GM21515 (cell line): ENCODE measurements around the gene MYO5C.
"Not testable (repeated sequence)": the region's sequence is repeated elsewhere in the genome, so short reads cannot be mapped to it uniquely, and the experiment has no call there.

Experiments used
- ATAC-seq: cut with Tn5 transposase; IDR thresholded peaks from one replicate; pipeline ENCODE4 v1.9.1; 2021; ENCODE audit not compliant: unreplicated experiment

MYO5C gene

DNA sequence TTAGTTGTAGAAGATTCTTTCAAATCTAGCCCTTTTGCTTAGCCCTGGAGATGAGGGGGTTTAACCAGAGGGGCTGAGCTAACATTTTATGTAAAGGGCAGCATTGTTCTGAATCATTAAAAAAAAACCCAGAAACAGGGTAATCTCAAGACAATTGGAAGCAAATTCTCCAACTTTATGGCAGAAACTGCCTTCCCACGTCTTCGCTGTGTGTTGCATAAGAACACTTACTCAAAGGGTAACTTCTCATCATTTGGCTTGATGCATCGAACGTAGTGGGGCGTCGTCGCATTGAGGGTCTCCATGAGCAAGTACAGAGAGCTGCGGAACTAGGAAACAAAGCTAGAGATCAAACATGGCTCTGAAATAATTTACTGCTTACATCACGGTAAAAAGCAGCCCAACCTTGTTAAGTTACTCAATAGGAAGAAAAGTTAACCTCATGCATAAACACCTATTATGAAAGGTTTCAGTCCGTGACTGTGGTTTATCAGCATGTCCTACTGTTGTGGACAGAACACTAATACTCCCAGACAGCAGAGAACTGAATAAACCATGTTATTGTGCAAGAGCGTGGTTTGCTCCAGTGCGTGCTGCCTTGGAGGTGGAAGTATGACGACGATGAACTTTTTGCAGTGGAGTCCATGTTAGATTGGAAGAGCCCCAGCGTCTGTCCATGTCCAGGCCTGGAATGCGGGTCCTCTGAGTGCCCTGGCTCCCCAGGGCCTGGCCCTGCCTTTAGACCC is 48.7 kb downstream of the MYO5C start:
- no peak for ATAC-seq

GRCh38 chr15:52243697-52244555 is 51.7 kb downstream of the MYO5C start:
- ATAC-seq, result no peak

DNA sequence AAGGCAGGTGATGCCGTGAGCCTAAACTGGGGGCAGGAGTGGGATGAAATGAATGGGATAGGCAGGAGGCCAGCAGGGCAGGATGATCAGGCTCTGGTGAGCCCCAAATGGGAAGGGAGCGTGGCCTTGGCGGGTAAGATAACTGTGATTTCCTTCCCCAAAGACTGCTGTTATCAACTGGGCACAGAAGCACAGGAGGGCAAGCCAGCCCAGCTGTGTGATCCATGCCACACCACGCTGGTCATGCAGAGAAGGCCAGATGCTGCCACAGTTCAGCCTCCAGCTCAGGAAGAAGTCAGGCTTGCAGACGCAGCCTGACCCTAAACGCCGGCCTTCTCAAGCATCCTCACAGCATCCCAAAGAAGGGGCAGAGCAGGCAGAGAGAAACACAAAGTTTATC is 52.3 kb downstream of the MYO5C start:
- ATAC-seq, result no peak

- ATAC-seq, result no peak
Observed at GRCh38 chr15:52241489-52241888, 54.1 kb downstream of the MYO5C start.

- ATAC-seq, result no peak
Observed at GRCh38 chr15:52240166-52240565, 55.4 kb downstream of the MYO5C start.

GRCh38 chr15:52238989-52239525 is 56.5 kb downstream of the MYO5C start:
- ATAC-seq, result not testable (repeated sequence)

DNA sequence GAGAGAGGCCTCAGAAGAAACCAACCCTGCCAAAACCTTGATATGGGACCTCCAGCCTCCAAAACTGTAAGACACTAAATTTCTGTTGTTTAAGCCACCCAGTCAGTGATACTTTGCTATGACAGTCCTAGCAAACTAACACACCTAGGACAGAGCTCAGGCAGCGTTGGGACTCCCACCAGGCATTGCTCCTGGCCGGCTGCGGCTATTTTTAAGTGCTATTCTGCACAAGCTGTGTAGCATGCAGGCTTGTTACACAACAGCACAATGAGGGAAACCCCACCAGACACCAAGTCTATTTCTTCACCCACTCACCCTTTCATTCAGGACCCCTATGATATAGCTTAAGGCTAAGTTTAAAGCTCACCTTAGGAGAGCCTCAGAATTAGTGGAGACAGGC is 57.5 kb downstream of the MYO5C start:
- no peak for ATAC-seq

GRCh38 chr15:52236013-52236412 is 59.6 kb downstream of the MYO5C start:
- ATAC-seq, result no peak

DNA sequence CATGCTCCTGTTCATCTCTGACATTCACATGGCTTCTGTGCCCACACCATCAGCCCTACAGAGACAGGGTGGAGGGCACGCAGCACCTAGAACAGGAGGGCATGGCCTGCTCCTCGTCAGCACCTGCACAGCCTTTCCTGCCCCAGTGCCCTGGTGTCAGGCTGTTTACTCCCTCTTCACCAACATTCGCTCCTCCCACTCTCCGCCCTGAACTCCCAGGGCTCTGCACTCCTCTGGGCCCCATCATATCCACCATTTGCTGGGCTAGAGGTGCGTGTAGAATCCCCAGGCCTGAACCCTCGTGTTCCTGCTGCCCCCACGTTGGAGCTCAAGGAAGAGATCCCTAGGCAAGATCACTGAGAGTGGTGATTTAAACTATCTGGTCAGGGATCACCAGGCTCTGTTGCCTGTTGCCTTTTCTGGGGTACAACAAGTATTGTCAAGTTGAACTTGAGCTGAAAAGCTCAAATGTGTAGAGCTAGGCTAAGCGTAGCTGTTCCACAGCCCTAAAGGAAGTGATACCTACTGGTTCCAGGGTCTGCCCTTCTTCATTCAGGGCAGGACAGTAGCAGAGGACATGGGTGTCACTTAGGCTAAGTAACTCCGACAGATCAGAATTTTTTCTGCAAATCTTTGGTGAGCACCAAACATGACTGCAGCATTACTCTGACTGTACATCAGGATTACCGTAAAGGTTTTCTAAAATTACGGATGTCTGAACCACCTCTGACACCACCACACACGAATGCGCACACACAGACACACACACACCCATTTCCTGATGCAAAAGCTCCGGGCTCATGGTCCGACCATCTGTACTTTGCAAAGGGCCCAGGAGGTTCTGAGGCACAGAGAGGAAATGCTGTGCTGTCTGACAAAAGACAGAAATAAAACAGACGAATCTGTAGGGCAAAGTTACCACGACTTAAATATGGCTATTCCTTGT is 60.7 kb downstream of the MYO5C start:
- ATAC-seq, result no peak

GRCh38 chr15:52233405-52233804 is 62.2 kb downstream of the MYO5C start:
- ATAC-seq, result peak; percentile 43

- ATAC-seq, result peak; percentile 66
Observed at GRCh38 chr15:52232327-52232726, 63.3 kb downstream of the MYO5C start.

DNA sequence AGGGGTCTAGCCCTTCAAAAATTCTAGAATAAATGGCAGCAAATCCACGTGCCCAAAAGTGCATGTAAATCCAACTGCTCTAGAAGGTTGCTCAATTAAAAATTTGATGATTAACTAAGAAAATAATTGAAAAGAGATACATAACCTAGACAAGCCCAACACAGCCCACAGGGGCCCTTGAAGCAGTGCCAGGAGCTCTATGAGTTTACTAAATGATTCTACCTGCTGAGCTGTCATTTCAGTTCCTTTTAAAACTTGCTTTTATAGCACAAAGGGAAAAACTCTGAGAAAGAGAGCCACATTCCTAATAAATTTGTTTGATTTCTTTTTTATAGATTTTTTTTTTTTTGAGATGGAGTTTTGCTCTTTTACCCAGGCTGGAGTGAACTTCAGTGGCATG is 65.5 kb downstream of the MYO5C start:
- no peak for ATAC-seq

- ATAC-seq, result no peak
Observed at GRCh38 chr15:52228921-52229320, 66.7 kb downstream of the MYO5C start.

DNA sequence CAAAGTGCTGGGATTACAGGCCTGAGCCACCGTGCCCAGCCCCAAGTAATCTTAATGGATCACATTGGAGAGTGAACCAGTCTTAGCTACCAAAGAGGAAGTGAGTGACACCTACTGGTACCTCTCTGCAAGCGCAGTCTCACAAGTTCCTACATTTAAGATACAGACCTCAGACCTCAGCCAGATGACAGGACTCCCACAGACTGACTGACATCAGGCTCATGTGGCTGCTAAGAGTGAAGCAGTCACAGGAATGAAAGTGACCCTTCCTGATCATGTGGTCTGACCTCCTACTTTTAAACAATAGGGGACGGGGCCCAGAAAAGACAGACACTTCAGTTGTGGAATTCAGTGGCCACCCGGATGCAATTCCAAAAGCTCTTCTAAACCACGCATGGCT is 68.1 kb downstream of the MYO5C start:
- ATAC-seq, result peak; percentile 80

DNA sequence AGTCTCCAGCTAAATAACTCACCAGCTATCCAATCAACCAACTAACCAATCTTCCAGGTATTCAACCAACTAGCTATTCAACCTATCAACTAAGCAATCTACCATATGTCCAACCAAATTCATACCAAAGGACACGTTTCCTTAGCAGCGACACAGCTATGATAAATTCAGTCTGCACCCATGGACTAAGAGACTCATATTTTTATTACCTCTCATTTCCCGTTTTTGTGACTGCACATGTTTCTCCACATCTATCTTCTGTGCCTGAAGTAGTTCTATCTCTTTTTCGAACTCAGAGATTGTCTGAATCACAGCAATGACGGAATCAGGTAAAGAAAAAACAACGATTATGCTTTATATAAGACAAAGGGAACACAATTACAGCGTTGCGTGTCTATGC is 70.4 kb downstream of the MYO5C start:
- ATAC-seq, result no peak

- no peak for ATAC-seq
Observed at GRCh38 chr15:52224211-52224610, 71.4 kb downstream of the MYO5C start.

GRCh38 chr15:52221730-52222129 is 73.9 kb downstream of the MYO5C start:
- peak; percentile 68 for ATAC-seq

DNA sequence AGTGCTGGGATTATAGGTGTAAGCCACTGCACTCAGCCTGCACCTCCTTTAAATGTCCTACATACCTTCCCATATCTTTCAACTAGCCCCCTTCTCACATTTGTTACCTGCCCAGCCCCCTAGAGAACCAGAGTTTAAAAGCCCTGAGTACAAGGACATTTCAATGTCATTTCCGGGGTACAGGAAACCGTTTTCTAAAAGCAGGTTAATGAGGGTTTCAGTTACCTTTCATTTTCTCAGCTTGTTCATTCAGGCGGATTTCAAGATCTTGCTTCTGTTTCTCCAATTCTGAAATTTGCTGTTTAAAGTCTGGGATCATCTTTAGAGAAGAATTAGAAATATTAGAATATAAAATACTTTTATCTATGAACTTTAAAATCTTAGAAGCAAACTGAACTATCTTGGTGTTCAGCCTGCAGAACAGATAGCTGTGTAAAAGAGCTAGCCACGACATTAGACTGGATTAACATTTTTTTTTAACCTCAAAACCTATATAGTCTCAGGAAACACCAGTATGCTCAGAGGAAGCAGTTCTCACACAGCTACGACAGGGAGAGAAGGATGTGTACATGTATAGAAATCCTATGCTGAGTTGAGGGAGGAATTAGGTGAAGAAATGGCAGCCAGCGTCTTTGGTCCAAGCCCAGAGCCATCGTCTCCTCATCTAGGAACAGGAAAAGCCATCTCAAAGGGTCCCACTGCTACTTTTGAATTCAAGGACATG is 74.5 kb downstream of the MYO5C start:
- peak; percentile 31 for ATAC-seq

GRCh38 chr15:52220251-52220650 is 75.4 kb downstream of the MYO5C start:
- no peak for ATAC-seq

DNA sequence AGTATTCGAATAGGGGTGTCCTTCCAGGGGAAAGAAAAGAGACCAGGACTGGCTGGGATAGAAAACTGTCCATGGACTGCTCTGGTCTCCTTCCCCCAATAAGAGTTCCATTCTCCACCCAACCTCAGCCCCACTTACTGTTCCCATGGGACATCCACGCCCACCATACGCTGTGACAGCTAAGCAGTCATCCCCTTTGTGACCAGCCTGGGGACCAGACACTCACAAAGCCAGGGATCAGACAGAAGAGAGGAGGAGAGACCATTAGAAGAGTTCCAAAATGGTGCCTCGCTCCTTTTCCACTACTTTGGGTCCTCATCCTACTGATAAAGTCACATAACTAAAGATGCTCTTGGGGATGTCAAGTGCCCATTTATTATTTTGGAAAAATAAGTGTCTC is 76.8 kb downstream of the MYO5C start:
- ATAC-seq, result no peak
